ENCODE data around the gene MORN1.

Gene MORN1

GRCh38 chr1:2290171-2290578 lies 101.2 kb downstream of the MORN1 start:
- peak; percentile 54 for DNase-seq (ENCODE audit: low read depth)

- DNase-seq (ENCODE audit: low read depth), result no peak
These were observed 101.7 kb downstream of the MORN1 start for GRCh38 chr1:2289607-2290006.

GRCh38 chr1:2288816-2289536 lies 102.4 kb downstream of the MORN1 start:
- DNase-seq (ENCODE audit: low read depth), result no peak

- DNase-seq (ENCODE audit: low read depth), result no peak
These were observed 103.0 kb downstream of the MORN1 start for GRCh38 chr1:2288311-2288710.

GRCh38 chr1:2287649-2288048 lies 103.7 kb downstream of the MORN1 start:
- DNase-seq (ENCODE audit: low read depth), result no peak

GRCh38 chr1:2286923-2287322 lies 104.4 kb downstream of the MORN1 start:
- DNase-seq (ENCODE audit: low read depth), result no peak

- DNase-seq (ENCODE audit: low read depth), result no peak
These were observed 106.4 kb downstream of the MORN1 start for GRCh38 chr1:2284932-2285331.

- no peak for DNase-seq (ENCODE audit: low read depth)
These were observed 107.1 kb downstream of the MORN1 start for GRCh38 chr1:2283991-2284895.

GRCh38 chr1:2283371-2283990 lies 107.9 kb downstream of the MORN1 start:
- DNase-seq (ENCODE audit: low read depth), result no peak

- no peak for DNase-seq (ENCODE audit: low read depth)
These were observed 108.6 kb downstream of the MORN1 start for GRCh38 chr1:2282556-2283270.

- no peak for DNase-seq (ENCODE audit: low read depth)
These were observed 111.5 kb downstream of the MORN1 start for GRCh38 chr1:2279817-2280216.

GRCh38 chr1:2279210-2279639 lies 112.1 kb downstream of the MORN1 start:
- no peak for DNase-seq (ENCODE audit: low read depth)

- no peak for DNase-seq (ENCODE audit: low read depth)
These were observed 112.7 kb downstream of the MORN1 start for GRCh38 chr1:2278591-2279209.

- DNase-seq (ENCODE audit: low read depth), result no peak
These were observed 113.4 kb downstream of the MORN1 start for GRCh38 chr1:2277741-2278488.

- DNase-seq (ENCODE audit: low read depth), result no peak
These were observed 114.4 kb downstream of the MORN1 start for GRCh38 chr1:2276803-2277580.

- no peak for DNase-seq (ENCODE audit: low read depth)
These were observed 115.4 kb downstream of the MORN1 start for GRCh38 chr1:2275796-2276536.

GRCh38 chr1:2274929-2275475 lies 116.4 kb downstream of the MORN1 start:
- DNase-seq (ENCODE audit: low read depth), result no peak

- no peak for DNase-seq (ENCODE audit: low read depth)
These were observed 117.0 kb downstream of the MORN1 start for GRCh38 chr1:2274231-2274928.

Data from ELR (cell line).